Neural cell (in vitro differentiated cells): ENCODE results near the gene NDC1. TPM values are rescaled to one million over a fixed set of nuclear protein-coding genes. Genes with fewer than 3 reads are reported as not detected.

ENCODE experiments used
- H2AFZ ChIP-seq: fragments of 200-600, 300-800 bp; sonication (generic), shearing (Covaris generic); 2 replicates; pipeline ENCODE4 v1.6.0; 2014; ENCODE audit warnings: low read depth, mild to moderate bottlenecking, antibody characterized with exemption, low read length, moderate library complexity
- H3F3A ChIP-seq: fragments of 200-600 bp; shearing (Covaris generic); 2 replicates; pipeline ENCODE4 v1.6.1; 2016; ENCODE audit warnings: mild to moderate bottlenecking, moderate library complexity, mixed read lengths, antibody characterized with exemption, low read length; ENCODE audit not compliant: insufficient read depth, poor library complexity, severe bottlenecking
- H3K27ac ChIP-seq: fragments of 200-600, 300-800 bp; sonication (generic), shearing (Covaris generic); 2 replicates; pipeline ENCODE4 v1.5.1; 2014; ENCODE audit warnings: mild to moderate bottlenecking, low read length, moderate library complexity
- H3K27me3 ChIP-seq: fragments of 300-800, 200-600 bp; sonication (generic), shearing (Covaris generic); 2 replicates; pipeline ENCODE4 v1.6.0; 2014; ENCODE audit warnings: mild to moderate bottlenecking, low read depth, low read length, moderate library complexity; ENCODE audit not compliant: insufficient read depth
- H3K36me3 ChIP-seq: fragments of 300-800, 200-600 bp; sonication (generic), shearing (Covaris generic); 2 replicates; pipeline ENCODE4 v1.5.1; 2014; ENCODE audit warnings: mild to moderate bottlenecking, antibody characterized with exemption, low read length, moderate library complexity; ENCODE audit not compliant: insufficient read depth
- H3K4me2 ChIP-seq: fragments of 300-800, 200-600 bp; sonication (generic), shearing (Covaris generic); 2 replicates; pipeline ENCODE4 v1.6.0; 2014; ENCODE audit warnings: mild to moderate bottlenecking, low read length
- H3K4me3 ChIP-seq: fragments of 300-800, 200-600 bp; sonication (generic), shearing (Covaris generic); 2 replicates; pipeline ENCODE4 v1.5.1; 2014; ENCODE audit warnings: mild to moderate bottlenecking, low read length, moderate library complexity
- H3K79me2 ChIP-seq: fragments of 200-600 bp; shearing (Covaris generic); replicated peaks from 2 replicates; pipeline ENCODE4 v1.6.0; 2014; ENCODE audit warnings: mild to moderate bottlenecking, low read length, moderate library complexity; ENCODE audit not compliant: insufficient read depth
- H3K9ac ChIP-seq: fragments of 300-800, 200-600 bp; sonication (generic), shearing (Covaris generic); 2 replicates; pipeline ENCODE4 v1.6.1; 2016; ENCODE audit warnings: mild to moderate bottlenecking, low read length, mixed read lengths
- H3K9me2 ChIP-seq: fragments of 200-600 bp; shearing (Covaris generic); 2 replicates; pipeline ENCODE4 v1.6.1; 2016; ENCODE audit warnings: mild to moderate bottlenecking, low read length, mixed read lengths; ENCODE audit not compliant: insufficient read depth
- H3K9me3 ChIP-seq: fragments of 200-600, 300-800 bp; sonication (generic), shearing (Covaris generic); 2 replicates; pipeline ENCODE4 v1.6.1; 2016; ENCODE audit warnings: mild to moderate bottlenecking, mixed run types, low read length, moderate library complexity, mixed read lengths
- H4K20me1 ChIP-seq: fragments of 200-600 bp; shearing (Covaris generic); 2 replicates; pipeline ENCODE4 v1.6.1; 2016; ENCODE audit warnings: mild to moderate bottlenecking, mixed run types; ENCODE audit not compliant: insufficient read depth
- CTCF ChIP-seq: fragments of 450-650 bp; IDR thresholded peaks from 2 replicates; pipeline ENCODE4 v1.5.1; 2014; ENCODE audit warnings: antibody characterized with exemption, mild to moderate bottlenecking, moderate library complexity; ENCODE audit not compliant: poor library complexity, severe bottlenecking
- EP300 ChIP-seq: fragments of 450-650 bp; conservative IDR thresholded peaks from 2 replicates; pipeline ENCODE4 v1.6.1; 2014; ENCODE audit warnings: antibody characterized with exemption, mild to moderate bottlenecking, moderate library complexity; ENCODE audit not compliant: poor library complexity, severe bottlenecking
- EZH2 ChIP-seq: fragments of 200-600, 300-800 bp; shearing (Covaris generic), sonication (generic); IDR thresholded peaks from 2 replicates; pipeline ENCODE4 v1.6.1; 2014; ENCODE audit warnings: antibody characterized with exemption, low read length, borderline replicate concordance, mild to moderate bottlenecking; ENCODE audit not compliant: insufficient read depth, poor library complexity, severe bottlenecking
- MXI1 ChIP-seq: fragments of 450-650 bp; conservative IDR thresholded peaks from 2 replicates; pipeline ENCODE4 v1.6.1; 2014; ENCODE audit warnings: antibody characterized with exemption, mild to moderate bottlenecking; ENCODE audit not compliant: poor library complexity, severe bottlenecking
- POLR2AphosphoS5 ChIP-seq: IDR thresholded peaks from 2 replicates; pipeline ENCODE4 v1.6.1; 2012
- RAD21 ChIP-seq: fragments of 450-650 bp; conservative IDR thresholded peaks from 2 replicates; pipeline ENCODE4 v1.6.1; 2014; ENCODE audit warnings: antibody characterized with exemption, mild to moderate bottlenecking, moderate library complexity
- SMC3 ChIP-seq: fragments of 450-650 bp; conservative IDR thresholded peaks from 2 replicates; pipeline ENCODE4 v1.6.1; 2014; ENCODE audit warnings: antibody characterized with exemption, mild to moderate bottlenecking, moderate library complexity; ENCODE audit not compliant: poor library complexity
- TAF1 ChIP-seq: IDR thresholded peaks from 2 replicates; pipeline ENCODE4 v1.6.1; 2012; ENCODE audit warnings: low read depth
- polyA plus RNA-seq: library from polyadenylated mRNA; depleted of rRNA; stranded (reverse); fragments of >200 nt; gene quantifications from 2 replicates; pipeline ENCODE4 v1.2.3, GENCODE V29; 2014
- TF ChIP-seq, protein P1 (sequence below): IDR thresholded peaks from 2 replicates; pipeline ENCODE4 v1.6.1; 2012; ENCODE audit warnings: borderline replicate concordance

NDC1 gene
- polyA plus RNA-seq, 1 donor from 2014 or later: 18.0 TPM

DNA sequence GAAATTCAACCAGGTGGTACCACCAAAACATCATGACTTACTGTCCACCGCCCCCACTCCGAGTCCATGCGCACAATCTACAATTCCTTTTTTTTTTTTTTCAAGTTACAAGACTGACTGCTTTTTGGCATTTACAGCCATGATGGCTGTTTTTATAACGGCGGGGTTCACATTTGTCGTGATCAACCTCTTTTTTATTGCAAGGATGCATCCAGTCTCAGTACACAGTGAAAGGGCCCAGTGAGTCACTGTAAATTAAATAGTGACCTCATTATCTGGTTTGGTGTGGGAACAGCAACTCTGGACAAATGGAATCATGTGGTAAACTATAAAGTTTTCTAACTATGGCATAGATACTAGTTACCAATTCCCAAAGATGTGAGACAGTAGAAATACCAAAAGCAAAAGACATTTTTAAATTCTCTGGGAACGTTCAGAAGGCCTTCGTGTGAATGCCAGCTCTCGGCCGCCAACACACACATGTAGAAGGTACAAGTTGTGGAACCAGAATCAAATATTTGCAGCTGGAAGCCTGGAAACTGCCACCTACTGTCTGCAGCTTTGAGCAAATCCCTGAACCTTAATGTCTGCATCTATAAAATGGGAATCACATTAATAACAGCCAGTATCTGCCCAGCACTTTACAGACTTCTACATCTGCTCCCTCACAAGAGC is 104.0 kb downstream of the NDC1 start:
- no peak overlapping the region for H2AFZ ChIP-seq
- H3K9me3 ChIP-seq: no peaks in the 10 kb centered on the region
- H3K79me2 ChIP-seq: no peaks in the 10 kb centered on the region
- H3K36me3 ChIP-seq: no peaks in the 10 kb centered on the region
- H3K4me2 ChIP-seq: no peak overlapping the region
- no peaks in the 10 kb centered on the region for H3F3A ChIP-seq
- H3K27ac ChIP-seq: no peak overlapping the region
- H3K4me3 ChIP-seq: no peak overlapping the region
- H3K9me2 ChIP-seq: no peaks in the 10 kb centered on the region
- TF ChIP-seq EZH2: no peak
- TF ChIP-seq EP300: no peak
- no peak for TF ChIP-seq POLR2AphosphoS5
- TF ChIP-seq RAD21: no peak
- TF ChIP-seq MXI1: no peak
- TF ChIP-seq TAF1: no peak
- no peak for TF ChIP-seq CTCF
- no peak for TF ChIP-seq SMC3
- TF ChIP-seq, protein P1, sequence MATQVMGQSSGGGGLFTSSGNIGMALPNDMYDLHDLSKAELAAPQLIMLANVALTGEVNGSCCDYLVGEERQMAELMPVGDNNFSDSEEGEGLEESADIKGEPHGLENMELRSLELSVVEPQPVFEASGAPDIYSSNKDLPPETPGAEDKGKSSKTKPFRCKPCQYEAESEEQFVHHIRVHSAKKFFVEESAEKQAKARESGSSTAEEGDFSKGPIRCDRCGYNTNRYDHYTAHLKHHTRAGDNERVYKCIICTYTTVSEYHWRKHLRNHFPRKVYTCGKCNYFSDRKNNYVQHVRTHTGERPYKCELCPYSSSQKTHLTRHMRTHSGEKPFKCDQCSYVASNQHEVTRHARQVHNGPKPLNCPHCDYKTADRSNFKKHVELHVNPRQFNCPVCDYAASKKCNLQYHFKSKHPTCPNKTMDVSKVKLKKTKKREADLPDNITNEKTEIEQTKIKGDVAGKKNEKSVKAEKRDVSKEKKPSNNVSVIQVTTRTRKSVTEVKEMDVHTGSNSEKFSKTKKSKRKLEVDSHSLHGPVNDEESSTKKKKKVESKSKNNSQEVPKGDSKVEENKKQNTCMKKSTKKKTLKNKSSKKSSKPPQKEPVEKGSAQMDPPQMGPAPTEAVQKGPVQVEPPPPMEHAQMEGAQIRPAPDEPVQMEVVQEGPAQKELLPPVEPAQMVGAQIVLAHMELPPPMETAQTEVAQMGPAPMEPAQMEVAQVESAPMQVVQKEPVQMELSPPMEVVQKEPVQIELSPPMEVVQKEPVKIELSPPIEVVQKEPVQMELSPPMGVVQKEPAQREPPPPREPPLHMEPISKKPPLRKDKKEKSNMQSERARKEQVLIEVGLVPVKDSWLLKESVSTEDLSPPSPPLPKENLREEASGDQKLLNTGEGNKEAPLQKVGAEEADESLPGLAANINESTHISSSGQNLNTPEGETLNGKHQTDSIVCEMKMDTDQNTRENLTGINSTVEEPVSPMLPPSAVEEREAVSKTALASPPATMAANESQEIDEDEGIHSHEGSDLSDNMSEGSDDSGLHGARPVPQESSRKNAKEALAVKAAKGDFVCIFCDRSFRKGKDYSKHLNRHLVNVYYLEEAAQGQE: no peak
- H3K27me3 ChIP-seq: peaks cover 50% of the 10 kb centered on the region
- H4K20me1 ChIP-seq: no peaks in the 10 kb centered on the region
- H3K9ac ChIP-seq: no peak overlapping the region

GRCh38 chr1:53733447-53733931 is 104.6 kb downstream of the NDC1 start:
- Histone ChIP-seq H3K36me3 (no peaks in the 10 kb centered on the region), H2AFZ (no peak overlapping the region), H3K9me2 (no peaks in the 10 kb centered on the region), H3K9ac (no peak overlapping the region), H3K27ac (no peak overlapping the region), H3K4me3 (no peak overlapping the region), H3K27me3 (peaks cover 46% of the 10 kb centered on the region), H3F3A (no peaks in the 10 kb centered on the region), H3K4me2 (no peak overlapping the region), H3K79me2 (no peaks in the 10 kb centered on the region), H4K20me1 (no peaks in the 10 kb centered on the region), H3K9me3 (no peaks in the 10 kb centered on the region)
- no peak for TF ChIP-seq CTCF
- no peak for TF ChIP-seq TAF1
- no peak for TF ChIP-seq RAD21
- no peak for TF ChIP-seq POLR2AphosphoS5
- TF ChIP-seq EP300: no peak
- TF ChIP-seq EZH2: no peak
- TF ChIP-seq MXI1: no peak
- TF ChIP-seq SMC3: no peak
- TF ChIP-seq, protein P1: no peak
